MCF 10A (cell line): ENCODE results near the gene HIPK4. TPM values are rescaled to one million over a fixed set of nuclear protein-coding genes. Genes with fewer than 3 reads are reported as not detected.

Experiments used
- BruUV-seq: library from RNA; stranded (reverse); fragments of 400-500 nt; replicated peaks from 2 replicates; lab custom pipeline; 2021; lab: Mats Ljungman, UMichigan
- CTCF ChIA-PET: fragments of 300-600 bp; sonication (Branson Sonifier 250); formaldehyde crosslinking; extraction: SDS; loops from one replicate; lab custom pipeline; 2021; ENCODE audit warnings: antibody characterized with exemption, inconsistent platforms; lab: Yijun Ruan, JAX
- POLR2A ChIA-PET: fragments of 300-600, 350-650 bp; sonication (Branson Sonifier 250); formaldehyde crosslinking; extraction: SDS; loops from one replicate; lab custom pipeline; 2020; ENCODE audit warnings: antibody characterized with exemption, inconsistent platforms; lab: Yijun Ruan, JAX
- DNase-seq: peaks from one replicate; pipeline ENCODE4 v3.0.0-alpha.2; 2018; ENCODE audit not compliant: unreplicated experiment
- H3K27ac Mint-ChIP-seq: one replicate; pipeline ENCODE4 v1.8.0; 2022; ENCODE audit warnings: mild to moderate bottlenecking, low read depth, mixed read lengths; ENCODE audit not compliant: unreplicated experiment
- H3K27me3 Mint-ChIP-seq: one replicate; pipeline ENCODE4 v1.8.0; 2022; ENCODE audit warnings: mixed read lengths; ENCODE audit not compliant: insufficient read depth, unreplicated experiment
- H3K36me3 Mint-ChIP-seq: one replicate; pipeline ENCODE4 v1.8.0; 2022; ENCODE audit warnings: mild to moderate bottlenecking, moderate library complexity, mixed read lengths; ENCODE audit not compliant: insufficient read depth, unreplicated experiment
- H3K4me1 Mint-ChIP-seq: one replicate; pipeline ENCODE4 v1.8.0; 2022; ENCODE audit warnings: mixed read lengths; ENCODE audit not compliant: insufficient read depth, unreplicated experiment
- H3K4me3 Mint-ChIP-seq: one replicate; pipeline ENCODE4 v1.8.0; 2022; ENCODE audit warnings: mild to moderate bottlenecking, moderate library complexity, mixed read lengths; ENCODE audit not compliant: unreplicated experiment
- H3K9me3 Mint-ChIP-seq: one replicate; pipeline ENCODE4 v1.8.0; 2022; ENCODE audit warnings: mixed read lengths; ENCODE audit not compliant: unreplicated experiment
- intact Hi-C: fragments of 100-400 bp; cut with micrococcal nuclease; formaldehyde crosslinking; loops from 2 replicates; pipeline ENCODE4 v1.14.1; 2022
- total RNA-seq: library from RNA; stranded (reverse); gene quantifications from 2 replicates; pipeline ENCODE4 v1.2.3, GENCODE V29; 2022
- TF ChIP-seq, protein P1 (sequence below): fragments of 200-600 bp; IDR thresholded peaks from one replicate; pipeline ENCODE4 v1.8.0; 2022; ENCODE audit warnings: antibody characterized with exemption, mild to moderate bottlenecking; ENCODE audit not compliant: unreplicated experiment

The HIPK4 gene
- total RNA-seq, 1 experiment from 2014 or later, result not detected

DNA sequence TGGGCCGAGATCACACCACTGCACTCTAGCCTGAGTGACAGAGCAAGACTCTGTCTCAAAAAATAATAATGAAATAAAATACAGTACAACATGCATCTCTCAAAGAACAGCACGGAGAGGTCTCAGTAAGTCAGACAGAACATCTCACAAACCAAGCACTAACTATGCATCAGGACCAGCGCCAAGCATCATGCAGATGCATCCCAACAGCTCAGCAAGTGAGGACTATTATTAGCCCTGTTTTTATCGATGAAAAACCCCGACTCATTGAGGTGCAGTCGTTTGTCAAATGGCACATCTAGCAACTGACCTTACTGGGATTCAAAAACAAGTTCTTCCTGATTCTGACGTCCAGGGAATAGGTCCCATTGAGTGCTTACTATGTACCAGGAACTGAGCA, 45.6 kb downstream of the HIPK4 start:
- Mint-ChIP-seq H3K4me1 (peaks cover 35% of the 10 kb centered on the region), H3K4me3 (no peak overlapping the region), H3K27me3 (no peaks in the 10 kb centered on the region), H3K9me3 (no peaks in the 10 kb centered on the region), H3K27ac (no peak overlapping the region), H3K36me3 (peaks cover 14% of the 10 kb centered on the region)
- POLR2A ChIA-PET, result no interaction called here
- intact Hi-C loops, result no loop called here
- TF ChIP-seq, protein P1, sequence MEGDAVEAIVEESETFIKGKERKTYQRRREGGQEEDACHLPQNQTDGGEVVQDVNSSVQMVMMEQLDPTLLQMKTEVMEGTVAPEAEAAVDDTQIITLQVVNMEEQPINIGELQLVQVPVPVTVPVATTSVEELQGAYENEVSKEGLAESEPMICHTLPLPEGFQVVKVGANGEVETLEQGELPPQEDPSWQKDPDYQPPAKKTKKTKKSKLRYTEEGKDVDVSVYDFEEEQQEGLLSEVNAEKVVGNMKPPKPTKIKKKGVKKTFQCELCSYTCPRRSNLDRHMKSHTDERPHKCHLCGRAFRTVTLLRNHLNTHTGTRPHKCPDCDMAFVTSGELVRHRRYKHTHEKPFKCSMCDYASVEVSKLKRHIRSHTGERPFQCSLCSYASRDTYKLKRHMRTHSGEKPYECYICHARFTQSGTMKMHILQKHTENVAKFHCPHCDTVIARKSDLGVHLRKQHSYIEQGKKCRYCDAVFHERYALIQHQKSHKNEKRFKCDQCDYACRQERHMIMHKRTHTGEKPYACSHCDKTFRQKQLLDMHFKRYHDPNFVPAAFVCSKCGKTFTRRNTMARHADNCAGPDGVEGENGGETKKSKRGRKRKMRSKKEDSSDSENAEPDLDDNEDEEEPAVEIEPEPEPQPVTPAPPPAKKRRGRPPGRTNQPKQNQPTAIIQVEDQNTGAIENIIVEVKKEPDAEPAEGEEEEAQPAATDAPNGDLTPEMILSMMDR, result no peak
- CTCF ChIA-PET, result interaction anchor here (1.7 kb wide), 1 partner anchor 39 kb away, joined by 5 read pairs; no protein-coding TSS in a partner anchor
- no TSS peak for BruUV-seq
- no peak for DNase-seq

DNA sequence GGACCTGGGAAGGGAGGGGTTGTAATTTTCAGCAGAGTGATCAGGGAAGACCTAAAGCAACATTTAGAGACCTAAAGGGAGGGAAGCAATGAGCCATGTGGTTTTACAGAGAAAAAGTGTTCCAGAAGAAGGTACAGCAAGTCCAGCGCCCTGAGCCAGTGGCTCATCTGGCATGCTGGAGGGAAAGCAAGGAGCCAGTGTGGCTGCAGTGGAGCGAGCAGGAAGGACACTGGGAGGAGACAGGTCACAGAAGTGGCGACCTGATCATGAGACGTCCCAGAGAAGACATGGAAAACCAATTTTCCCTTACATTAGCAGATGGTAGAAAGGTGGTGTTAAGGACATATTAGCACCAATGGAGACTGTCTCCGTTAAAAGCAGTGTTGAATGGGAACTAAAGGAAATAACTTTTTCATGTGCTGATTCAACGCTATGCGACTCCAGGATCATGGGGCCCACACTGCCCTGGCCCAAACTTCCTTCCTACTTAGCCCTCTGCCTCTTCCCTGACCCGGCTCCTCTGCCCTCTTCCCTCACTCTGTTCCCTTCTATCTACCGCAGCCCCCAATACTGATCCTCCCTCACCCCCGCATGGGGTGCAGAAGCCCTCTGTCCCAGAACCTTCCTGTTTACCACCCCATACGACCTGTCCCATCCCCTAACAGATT, 47.2 kb downstream of the HIPK4 start:
- Mint-ChIP-seq H3K4me3 (no peak overlapping the region), H3K36me3 (peaks cover 24% of the 10 kb centered on the region), H3K4me1 (peaks cover 29% of the 10 kb centered on the region), H3K9me3 (no peaks in the 10 kb centered on the region), H3K27me3 (no peaks in the 10 kb centered on the region), H3K27ac (peak overlapping the region; percentile 87)
- no peak for DNase-seq
- TF ChIP-seq, protein P1, result no peak
- no TSS peak for BruUV-seq
- intact Hi-C loops, result no loop called here
- POLR2A ChIA-PET, result no interaction called here
- CTCF ChIA-PET, result interaction anchor here (1.5 kb wide), 1 partner anchor 37 kb away, joined by 3 read pairs; no protein-coding TSS in a partner anchor

DNA sequence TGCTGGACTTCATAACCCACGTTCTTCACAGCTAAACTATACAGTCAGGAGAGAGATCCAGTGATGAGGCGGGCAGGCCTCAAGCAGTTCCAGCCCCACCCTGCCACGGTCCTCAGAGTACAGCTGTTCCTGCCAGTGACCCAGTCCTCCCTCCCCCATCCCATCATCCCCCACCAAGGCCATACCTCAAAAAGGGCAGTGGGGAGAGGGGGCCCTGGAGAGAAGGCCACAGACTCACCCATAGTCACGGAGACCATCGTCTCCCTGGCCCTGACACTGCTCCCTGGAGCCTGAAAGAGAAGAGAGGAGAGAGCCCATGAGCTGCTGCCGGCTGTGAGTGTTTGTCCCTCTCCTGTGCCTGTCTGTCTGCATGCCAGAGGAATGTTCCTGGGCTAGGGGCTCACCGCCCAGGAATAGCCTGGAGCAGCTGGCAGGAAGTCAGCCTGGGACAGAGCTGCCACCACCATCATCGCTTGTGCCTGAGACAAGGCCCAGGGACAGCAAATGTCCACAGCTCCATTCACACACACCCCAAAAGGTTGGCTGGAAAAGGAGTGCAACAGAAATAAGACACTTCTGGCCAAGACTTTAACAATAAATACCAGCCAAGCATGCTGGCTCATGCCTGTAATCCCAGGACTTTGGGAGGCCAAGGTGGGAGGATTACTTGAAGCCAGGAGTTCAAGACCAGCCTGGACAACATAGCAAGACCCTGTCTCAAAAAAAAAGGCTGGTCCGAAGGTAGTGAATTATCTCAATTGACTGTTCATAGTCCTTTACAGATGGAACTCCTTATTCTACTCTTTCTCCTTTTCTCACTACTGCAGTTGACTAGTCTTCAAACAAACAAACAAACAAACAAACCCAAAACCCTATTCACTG, 48.1 kb downstream of the HIPK4 start:
- DNase-seq, result no peak
- Mint-ChIP-seq H3K4me1 (peaks cover 25% of the 10 kb centered on the region), H3K4me3 (peak overlapping the region; percentile 25), H3K27ac (peak overlapping the region; percentile 87), H3K9me3 (no peaks in the 10 kb centered on the region), H3K36me3 (peaks cover 33% of the 10 kb centered on the region), H3K27me3 (no peaks in the 10 kb centered on the region)
- ChIA-PET CTCF (interaction anchor here (0.6 to 1.5 kb wide), 6 partner anchors 9 to 497 kb away, joined by 3 to 5 read pairs (median 3); no protein-coding TSS in a partner anchor), POLR2A (interaction anchor here (0.6 to 1.5 kb wide), 3 partner anchors 11 to 79 kb away, joined by 3 to 9 read pairs (median 3); no protein-coding TSS in a partner anchor)
- intact Hi-C loops, result no loop called here
- TF ChIP-seq, protein P1, result no peak
- no TSS peak for BruUV-seq
